Measurements from ENCODE around the gene RPS15. TPM values are rescaled to one million over a fixed set of nuclear protein-coding genes. Genes with fewer than 3 reads are reported as not detected.

RPS15 gene
- total and polyA plus RNA-seq, 2 donors (not counting 3 experiments of a cell fraction or from before 2014, with no cell fraction given), result 1,260 to 3,270 TPM

- DNase-seq (ENCODE audit: low read depth, low spot score), result no peak
- intact Hi-C loops (cut with micrococcal nuclease), result loop anchor here (10.0 kb wide), 1 partner anchor 185 kb away; the partner anchor contains the start of gene MBD3
- H4K20me1 ChIP-seq (replicated peaks; ENCODE audit: control insufficient read depth, extremely low read depth, insufficient read depth, low read length), result no peaks in the 10 kb centered on the region
Measured at GRCh38 chr19:1409204-1410005, 28.8 kb upstream of the RPS15 start.

More at GRCh38 chr19:1409204-1410005, 28.8 kb upstream of the RPS15 start:
- Histone ChIP-seq H2AFZ (ENCODE audit: low read depth, low read length) (no peak overlapping the region), H3K36me3 (ENCODE audit: control insufficient read depth in 2 of 2, extremely low read depth in 1 of 2, insufficient read depth in 2 of 2, low read length in 2 of 2) (peaks cover 0 to 6% of the 10 kb centered on the region in 2 experiments), H3K27ac (ENCODE audit: insufficient read depth, low read depth, low read length) (peak overlapping the region; percentile 92), H3K9ac (replicated peaks; ENCODE audit: extremely low read depth, insufficient read depth, low read length) (peak overlapping the region; percentile 98), H3K27me3 (ENCODE audit: control insufficient read depth in 2 of 2, insufficient read depth in 2 of 2, low read length in 2 of 2) (no peaks in the 10 kb centered on the region), H3K9me1 (replicated peaks; ENCODE audit: control insufficient read depth, extremely low read depth, insufficient read depth, low read length) (no peaks in the 10 kb centered on the region), H3K4me3 (replicated peaks in 1 of 3; ENCODE audit: insufficient read depth in 1 of 3, low read depth in 1 of 3, low read length in 3 of 3) (peak overlapping the region; percentile 57 to 93 (median 82)), H3K9me3 (replicated peaks; ENCODE audit: control insufficient read depth, insufficient read depth, low read length) (no peaks in the 10 kb centered on the region), H3K79me2 (ENCODE audit: control insufficient read depth, insufficient read depth, low read length) (peaks cover 68% of the 10 kb centered on the region), H3K4me2 (ENCODE audit: insufficient read depth, low read length) (peak overlapping the region; percentile 77), H3K4me1 (ENCODE audit: control insufficient read depth, extremely low read depth, insufficient read depth, low read length) (peaks cover 26% of the 10 kb centered on the region)
- dilution Hi-C loops (cut with MboI; ENCODE audit: extremely low pct_ligation_motif_present, low sequenced_read_pairs), result no loop called here
- TF ChIP-seq CTCF (IDR thresholded peaks at IDR 0.05; ENCODE audit: extremely low read depth in 1 of 2, insufficient read depth in 1 of 2, low read depth in 1 of 2, low read length in 2 of 2) (no peak), FOS (IDR thresholded peaks at IDR 0.05; ENCODE audit: borderline replicate concordance, insufficient read depth, low read length) (no peak), MYC (IDR thresholded peaks at IDR 0.05; ENCODE audit: low read depth, low read length) (no peak), JUN (IDR thresholded peaks at IDR 0.05; ENCODE audit: borderline replicate concordance, insufficient read depth, insufficient read length, low read depth) (no peak), POLR2AphosphoS5 (IDR thresholded peaks at IDR 0.05; ENCODE audit: insufficient read depth, low read depth, low read length) (no peak), EZH2 (IDR thresholded peaks at IDR 0.05; ENCODE audit: borderline replicate concordance, low read depth, low read length, severe bottlenecking) (no peak), MAX (IDR thresholded peaks at IDR 0.05; ENCODE audit: insufficient read depth, insufficient read length) (no peak)
- BruUV-seq (replicated peaks), result no TSS peak
- CTCF ChIA-PET, result interaction anchor here (0.8 to 1.5 kb wide), 2 partner anchors 93 to 165 kb away, joined by 3 read pairs; no protein-coding TSS in a partner anchor
- FAIRE-seq, result no peak
- POLR2A ChIA-PET, result no interaction called here
